Kidney (tissue), 14 donors: ENCODE data around the gene OXT. TPM values are rescaled to one million over a fixed set of nuclear protein-coding genes. Genes with fewer than 3 reads are reported as not detected.

Source experiments
- DNase-seq, 5 donors: peaks; one replicate each; pipeline ENCODE4 v3.0.0-alpha.2; 2013 to 2020
- FAIRE-seq: peaks from 2 replicates; lab custom pipeline; 2012; peaks lifted over from hg19 to GRCh38; lab: Jason Lieb, UNC
- H3K27ac ChIP-seq, 2 donors: one replicate each; pipeline ENCODE4 v1.7.0; 2013; ENCODE audit warnings: low read depth in 2 of 2, low read length in 2 of 2, inconsistent platforms in 1 of 2
- H3K27me3 ChIP-seq: one replicate; pipeline ENCODE4 v1.7.1; 2013; ENCODE audit warnings: low read length, inconsistent platforms; ENCODE audit not compliant: control insufficient read depth, insufficient read depth
- H3K36me3 ChIP-seq, 3 donors: one replicate each; pipeline versions ENCODE4 v1.7.0 to v1.7.1; 2013; ENCODE audit warnings: low read length in 3 of 3, control low read depth in 1 of 3, inconsistent platforms in 1 of 3; ENCODE audit not compliant: insufficient read depth in 3 of 3, control insufficient read depth in 2 of 3
- H3K4me1 ChIP-seq, 3 donors: one replicate each; pipeline versions ENCODE4 v1.7.0 to v1.7.1; 2013; ENCODE audit warnings: low read length in 3 of 3, inconsistent platforms in 1 of 3, low read depth in 1 of 3; ENCODE audit not compliant: control insufficient read depth in 2 of 3, insufficient read depth in 2 of 3
- H3K4me3 ChIP-seq, 3 donors: one replicate each; pipeline versions ENCODE4 v1.7.0 to v1.8.1; 2013; ENCODE audit warnings: low read length in 3 of 3, control low read depth in 1 of 3, inconsistent platforms in 1 of 3
- H3K9ac ChIP-seq, 3 donors: one replicate each; pipeline versions ENCODE4 v1.7.0 to v1.7.1; 2013; ENCODE audit warnings: low read length in 3 of 3, control low read depth in 1 of 3, inconsistent platforms in 1 of 3
- H3K9me3 ChIP-seq, 3 donors: one replicate each; pipeline versions ENCODE4 v1.7.0 to v1.7.1; 2013; ENCODE audit warnings: low read length in 3 of 3, control low read depth in 1 of 3, inconsistent platforms in 1 of 3; ENCODE audit not compliant: control insufficient read depth in 2 of 3, insufficient read depth in 1 of 3
- intact Hi-C: fragments of 100-400 bp; cut with DNase I; formaldehyde crosslinking; loops from one replicate; pipeline ENCODE4 v1.11.1; 2022
- polyA plus RNA-seq: library from polyadenylated mRNA; stranded (reverse); fragments of 350-450 nt; fragmentation: Illumina TruSeq; extraction: RNeasy Lipid Tissue Mini Kit (QIAGEN cat#74804); gene quantifications from one replicate; pipeline ENCODE4 v1.2.3, GENCODE V29; 2014; ENCODE audit warnings: low read depth, low replicate concordance; ENCODE audit not compliant: insufficient read depth
- total RNA-seq: library from RNA; stranded (reverse); fragmentation: NEBNext Ultra II Directional; extraction: Animal tissue kit (Norgen Biotek cat#: 25700); gene quantifications from one replicate; pipeline ENCODE4 v1.2.1, GENCODE V29; 2021
- TF ChIP-seq, protein P1 (sequence below): IDR thresholded peaks from 3 replicates; pipeline ENCODE4 v1.5.1; 2012; ENCODE audit warnings: mild to moderate bottlenecking, moderate library complexity, borderline replicate concordance; ENCODE audit not compliant: insufficient read depth; ENCODE audit errors: extremely low read depth
- donor health status: control.
- donor health status: control.
- donor health status: control.
- donor health status: control.
- donor health status: control.
- donor health status: DM: yes; HTN: yes; CAD: no.
- donor health status: Normal renal cell carcinoma (clear cell type).

Gene OXT
- total and polyA plus RNA-seq, 2 donors from 2014 or later: 10.8 TPM; not detected in 1

DNA sequence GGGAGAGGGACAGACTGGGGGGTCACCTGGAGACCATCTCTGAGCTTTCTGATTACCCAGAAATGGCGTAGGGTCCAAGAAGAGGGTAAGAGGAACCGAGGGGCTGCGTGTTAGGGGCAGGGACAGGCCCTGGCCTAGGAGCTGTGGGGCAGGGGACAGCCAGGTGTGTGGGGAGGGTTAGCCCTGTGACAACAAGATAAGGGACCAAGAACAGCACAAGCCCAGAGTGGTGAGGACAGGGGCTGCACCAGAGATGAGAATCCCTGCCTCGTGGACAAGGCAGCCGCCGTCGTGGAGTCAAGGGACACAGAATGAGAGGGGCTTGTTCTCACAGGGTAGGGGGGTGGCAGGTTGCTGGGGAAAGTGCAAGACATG, 13.6 kb downstream of the OXT start:
- Histone ChIP-seq H3K9me3 (no peaks in the 10 kb centered on the region), H3K4me1 (peaks cover 0 to 7% (median 6%) of the 10 kb centered on the region in 3 donors), H3K36me3 (no peaks in the 10 kb centered on the region), H3K27ac (no peak overlapping the region), H3K27me3 (peaks cover 13% of the 10 kb centered on the region), H3K4me3 (no peak overlapping the region), H3K9ac (no peak overlapping the region)
- intact Hi-C loops: no loop called here
- DNase-seq: no peak
- FAIRE-seq: no peak
- TF ChIP-seq, protein P1, sequence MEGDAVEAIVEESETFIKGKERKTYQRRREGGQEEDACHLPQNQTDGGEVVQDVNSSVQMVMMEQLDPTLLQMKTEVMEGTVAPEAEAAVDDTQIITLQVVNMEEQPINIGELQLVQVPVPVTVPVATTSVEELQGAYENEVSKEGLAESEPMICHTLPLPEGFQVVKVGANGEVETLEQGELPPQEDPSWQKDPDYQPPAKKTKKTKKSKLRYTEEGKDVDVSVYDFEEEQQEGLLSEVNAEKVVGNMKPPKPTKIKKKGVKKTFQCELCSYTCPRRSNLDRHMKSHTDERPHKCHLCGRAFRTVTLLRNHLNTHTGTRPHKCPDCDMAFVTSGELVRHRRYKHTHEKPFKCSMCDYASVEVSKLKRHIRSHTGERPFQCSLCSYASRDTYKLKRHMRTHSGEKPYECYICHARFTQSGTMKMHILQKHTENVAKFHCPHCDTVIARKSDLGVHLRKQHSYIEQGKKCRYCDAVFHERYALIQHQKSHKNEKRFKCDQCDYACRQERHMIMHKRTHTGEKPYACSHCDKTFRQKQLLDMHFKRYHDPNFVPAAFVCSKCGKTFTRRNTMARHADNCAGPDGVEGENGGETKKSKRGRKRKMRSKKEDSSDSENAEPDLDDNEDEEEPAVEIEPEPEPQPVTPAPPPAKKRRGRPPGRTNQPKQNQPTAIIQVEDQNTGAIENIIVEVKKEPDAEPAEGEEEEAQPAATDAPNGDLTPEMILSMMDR: no peak

- DNase-seq: peak in 1 of 5 donors; percentile 57
- Histone ChIP-seq H3K27ac (no peak overlapping the region), H3K27me3 (peaks cover 10% of the 10 kb centered on the region), H3K4me3 (no peak overlapping the region), H3K9me3 (no peaks in the 10 kb centered on the region), H3K36me3 (no peaks in the 10 kb centered on the region), H3K9ac (no peak overlapping the region), H3K4me1 (peaks cover 0 to 6% (median 4%) of the 10 kb centered on the region in 3 donors)
- FAIRE-seq: no peak
- TF ChIP-seq, protein P1: no peak
- intact Hi-C loops: no loop called here
Measured at GRCh38 chr20:3085571-3086072, 14.2 kb downstream of the OXT start.

DNA sequence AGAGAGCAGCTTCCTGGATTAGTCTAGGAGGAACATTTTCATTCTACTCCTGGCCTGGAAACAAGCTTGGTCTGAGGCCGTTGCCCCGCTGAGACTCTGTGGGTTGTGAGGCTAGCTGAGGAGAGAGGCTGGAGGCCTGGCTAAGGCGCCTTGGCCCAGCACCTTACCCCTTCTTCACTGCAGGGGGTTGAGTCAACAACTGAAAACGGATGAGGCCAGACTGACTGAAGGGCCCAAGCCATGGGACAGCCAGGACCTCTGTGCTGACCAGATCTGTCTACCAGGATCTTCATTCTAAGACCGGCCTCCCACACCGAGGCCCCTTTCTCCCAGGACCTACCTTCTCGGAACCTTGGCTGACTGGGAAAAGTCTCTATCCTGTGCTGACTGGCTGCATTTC, 16.6 kb downstream of the OXT start:
- intact Hi-C loops: no loop called here
- DNase-seq (peak in 1 of 5 donors; percentile 45), FAIRE-seq (no peak)
- Histone ChIP-seq H3K27me3 (peaks cover 3% of the 10 kb centered on the region), H3K4me1 (peaks cover 0 to 3% (median 0%) of the 10 kb centered on the region in 3 donors), H3K4me3 (no peak overlapping the region), H3K9ac (no peak overlapping the region), H3K27ac (no peak overlapping the region), H3K9me3 (no peaks in the 10 kb centered on the region), H3K36me3 (no peaks in the 10 kb centered on the region)
- TF ChIP-seq, protein P1: no peak

DNA sequence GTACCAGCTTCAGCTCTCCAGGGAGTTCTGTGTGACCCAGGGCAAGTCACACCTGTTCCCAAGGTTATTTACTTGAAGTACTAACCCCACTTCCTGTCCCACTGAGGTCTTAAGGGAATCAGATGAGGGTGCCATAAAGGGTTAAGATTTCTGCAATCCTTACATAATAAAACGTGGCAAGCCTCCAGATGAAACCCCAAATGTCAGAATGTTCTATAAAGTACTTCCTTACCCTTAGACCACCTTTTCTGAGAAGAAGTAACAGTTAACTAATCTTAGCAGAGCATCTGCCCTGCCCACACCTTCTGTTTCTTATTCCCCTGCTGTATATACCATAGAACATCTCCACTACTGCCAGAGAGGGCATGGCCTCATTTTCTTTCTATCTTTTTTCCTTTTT, 19.1 kb downstream of the OXT start:
- Histone ChIP-seq H3K4me3 (no peak overlapping the region), H3K27me3 (no peaks in the 10 kb centered on the region), H3K9me3 (no peaks in the 10 kb centered on the region), H3K4me1 (no peaks in the 10 kb centered on the region), H3K36me3 (no peaks in the 10 kb centered on the region), H3K27ac (no peak overlapping the region), H3K9ac (no peak overlapping the region)
- intact Hi-C loops: no loop called here
- no peak for FAIRE-seq
- TF ChIP-seq, protein P1: no peak
- no peak for DNase-seq
